C4-2B (cell line): ENCODE data around the gene INO80D.
"Not testable (repeated sequence)": the region's sequence is repeated elsewhere in the genome, so short reads cannot be mapped to it uniquely, and the experiment has no call there.

Source experiments
- H3K27ac ChIP-seq: fragments of 450-650 bp; 2 replicates; pipeline ENCODE4 v1.5.1; 2017
- ZFX ChIP-seq: fragments of 450-650 bp; IDR thresholded peaks from 2 replicates; pipeline ENCODE4 v1.6.1; 2017
- TF ChIP-seq, protein P1 (sequence below): fragments of 450-650 bp; conservative IDR thresholded peaks from 2 replicates; pipeline ENCODE4 v1.5.1; 2017; ENCODE audit warnings: mild to moderate bottlenecking

INO80D gene

DNA sequence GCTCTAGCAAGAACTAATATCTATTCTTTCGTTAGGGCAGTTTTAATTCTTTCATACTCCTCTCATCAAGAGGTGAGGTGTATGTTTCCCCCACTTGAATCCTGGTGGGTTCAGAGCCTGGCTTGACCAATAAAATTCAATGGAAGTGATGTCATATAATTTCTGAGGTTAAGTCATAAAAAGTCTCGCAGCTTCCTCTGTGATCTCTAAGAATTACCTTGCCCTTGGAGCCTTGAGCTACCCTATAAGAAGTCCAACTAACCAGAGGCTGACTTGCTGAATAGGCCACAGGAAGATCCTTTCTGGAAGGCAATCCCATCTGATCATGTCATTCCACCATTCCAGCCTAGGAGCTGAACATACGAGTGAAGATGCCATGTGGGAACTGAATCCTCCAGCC, 26.1 kb upstream of the INO80D start:
- TF ChIP-seq ZFX, result no peak
- TF ChIP-seq, protein P1, sequence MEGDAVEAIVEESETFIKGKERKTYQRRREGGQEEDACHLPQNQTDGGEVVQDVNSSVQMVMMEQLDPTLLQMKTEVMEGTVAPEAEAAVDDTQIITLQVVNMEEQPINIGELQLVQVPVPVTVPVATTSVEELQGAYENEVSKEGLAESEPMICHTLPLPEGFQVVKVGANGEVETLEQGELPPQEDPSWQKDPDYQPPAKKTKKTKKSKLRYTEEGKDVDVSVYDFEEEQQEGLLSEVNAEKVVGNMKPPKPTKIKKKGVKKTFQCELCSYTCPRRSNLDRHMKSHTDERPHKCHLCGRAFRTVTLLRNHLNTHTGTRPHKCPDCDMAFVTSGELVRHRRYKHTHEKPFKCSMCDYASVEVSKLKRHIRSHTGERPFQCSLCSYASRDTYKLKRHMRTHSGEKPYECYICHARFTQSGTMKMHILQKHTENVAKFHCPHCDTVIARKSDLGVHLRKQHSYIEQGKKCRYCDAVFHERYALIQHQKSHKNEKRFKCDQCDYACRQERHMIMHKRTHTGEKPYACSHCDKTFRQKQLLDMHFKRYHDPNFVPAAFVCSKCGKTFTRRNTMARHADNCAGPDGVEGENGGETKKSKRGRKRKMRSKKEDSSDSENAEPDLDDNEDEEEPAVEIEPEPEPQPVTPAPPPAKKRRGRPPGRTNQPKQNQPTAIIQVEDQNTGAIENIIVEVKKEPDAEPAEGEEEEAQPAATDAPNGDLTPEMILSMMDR, result no peak
- no peak overlapping the region for H3K27ac ChIP-seq

DNA sequence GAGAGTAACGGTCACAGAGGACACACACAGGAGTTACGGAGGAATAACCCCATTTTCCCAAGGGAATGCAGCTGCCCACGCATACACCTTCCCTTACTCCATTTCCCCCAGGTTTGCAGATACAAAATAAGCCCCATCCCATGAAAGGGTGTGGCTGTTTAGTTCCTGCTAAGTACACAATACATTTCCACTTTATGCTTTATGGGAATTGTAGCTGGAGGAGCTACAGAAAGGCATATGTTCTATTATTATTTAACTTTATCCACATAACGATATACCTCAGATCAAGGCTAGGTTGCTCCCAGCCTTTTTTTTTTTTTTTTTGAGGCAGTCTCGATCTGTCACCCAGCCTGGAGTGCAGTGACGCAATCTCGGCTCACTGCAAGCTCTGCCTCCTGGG, 22.7 kb upstream of the INO80D start:
- H3K27ac ChIP-seq, result no peak overlapping the region

DNA sequence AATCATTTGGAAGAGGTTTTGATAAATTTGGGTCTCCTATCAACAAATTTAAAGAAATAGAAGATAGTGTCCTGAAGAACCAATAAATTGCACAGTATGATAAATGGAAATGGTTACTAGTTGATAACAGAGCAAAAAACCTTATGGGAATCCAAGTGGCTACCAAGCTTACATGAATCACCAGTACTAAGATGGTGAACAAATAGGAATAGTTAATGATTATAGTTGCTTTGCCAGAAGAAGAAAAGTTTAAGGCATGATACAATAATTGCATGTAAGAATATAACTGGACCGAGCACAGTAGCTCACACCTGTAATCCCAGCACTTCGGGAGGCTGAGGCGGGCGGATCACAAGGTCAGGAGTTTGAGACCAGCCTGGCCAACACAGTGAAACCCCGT, 19.6 kb upstream of the INO80D start:
- no peak overlapping the region for H3K27ac ChIP-seq
- TF ChIP-seq, protein P1, result no peak
- TF ChIP-seq ZFX, result no peak

More for the DNA sequence above, 22.7 kb upstream of the INO80D start:
- TF ChIP-seq, protein P1, result no peak
- TF ChIP-seq ZFX, result no peak

DNA sequence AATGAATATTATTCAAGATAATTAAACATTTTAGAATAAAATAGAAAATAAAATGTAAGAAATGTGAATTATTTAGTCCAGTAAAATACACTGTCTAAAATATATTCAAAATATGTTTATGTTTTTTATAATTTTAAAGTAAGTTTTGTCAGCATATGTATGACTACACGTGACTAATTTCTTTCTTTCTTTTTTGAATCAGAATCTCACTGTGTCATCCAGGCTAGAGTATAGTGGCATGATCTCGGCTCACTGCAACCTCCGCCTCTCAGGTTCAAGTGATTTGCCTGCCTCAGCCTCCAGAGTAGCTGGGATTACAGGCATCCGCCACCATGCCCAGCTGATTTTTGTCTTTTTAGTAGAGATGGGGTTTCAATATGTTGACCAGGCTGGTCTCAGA, 19.1 kb upstream of the INO80D start:
- TF ChIP-seq ZFX, result no peak
- H3K27ac ChIP-seq, result no peak overlapping the region

DNA sequence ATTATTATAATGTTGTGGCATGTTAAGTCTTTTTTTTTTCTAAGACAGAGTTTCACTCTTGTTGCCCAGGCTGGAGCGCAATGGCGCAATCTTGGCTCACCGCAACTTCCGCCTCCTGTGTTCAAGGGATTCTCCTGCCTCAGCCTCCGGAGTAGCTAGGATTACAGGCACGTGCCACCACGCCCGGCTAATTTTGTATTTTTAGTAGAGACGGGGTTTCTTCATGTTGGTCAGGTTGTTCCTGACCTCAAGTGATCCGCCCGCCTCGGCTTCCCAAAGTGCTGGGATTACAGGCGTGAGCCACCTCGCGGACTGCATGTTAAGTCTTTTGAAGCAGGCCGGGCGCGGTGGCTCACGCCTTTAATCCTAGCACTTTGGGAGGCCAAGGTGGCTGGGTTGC, 12.9 kb upstream of the INO80D start:
- H3K27ac ChIP-seq, result not testable (repeated sequence)

DNA sequence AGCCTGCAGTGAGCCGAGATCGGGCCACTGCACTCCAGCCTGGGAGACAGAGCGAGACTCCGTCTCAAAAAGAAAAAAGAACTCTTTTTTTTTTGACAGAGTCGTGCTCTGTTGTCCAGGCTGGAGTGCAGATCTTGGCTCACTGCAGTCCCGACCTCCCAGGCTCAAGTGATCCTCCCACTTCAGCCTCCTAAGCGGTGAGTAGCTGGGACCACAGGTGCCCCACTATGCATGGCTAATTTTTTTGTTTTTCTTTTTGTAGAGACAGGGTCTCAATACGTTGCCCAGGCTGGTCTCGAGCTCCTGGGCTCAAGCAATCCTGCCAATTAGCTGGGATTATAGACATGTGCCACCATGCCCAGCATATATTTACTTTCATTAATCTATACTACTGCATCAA, 12.5 kb upstream of the INO80D start:
- TF ChIP-seq ZFX, result no peak
- TF ChIP-seq, protein P1, result no peak

DNA sequence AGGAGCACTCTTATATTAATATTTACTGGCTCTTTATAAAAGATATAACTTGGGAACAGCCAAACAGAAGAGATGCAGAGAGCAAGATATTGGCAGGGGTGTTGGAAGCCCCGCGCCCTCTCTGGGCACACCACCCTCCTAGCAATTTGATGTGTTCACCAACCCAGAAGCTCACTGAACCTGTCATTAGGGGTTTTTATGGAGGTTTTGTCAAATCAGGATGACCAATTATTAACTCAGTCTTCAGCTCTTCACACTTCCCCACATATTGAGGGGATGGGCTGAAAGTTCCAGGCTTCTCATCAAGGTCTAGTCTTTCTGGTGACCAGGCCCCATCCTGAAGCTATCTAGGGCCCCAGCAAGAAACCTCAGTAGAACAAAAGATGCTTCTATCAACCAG, 10.9 kb upstream of the INO80D start:
- H3K27ac ChIP-seq, result no peak overlapping the region
- TF ChIP-seq, protein P1, result no peak
- TF ChIP-seq ZFX, result no peak

More for the DNA sequence above, 12.5 kb upstream of the INO80D start:
- no peak overlapping the region for H3K27ac ChIP-seq

DNA sequence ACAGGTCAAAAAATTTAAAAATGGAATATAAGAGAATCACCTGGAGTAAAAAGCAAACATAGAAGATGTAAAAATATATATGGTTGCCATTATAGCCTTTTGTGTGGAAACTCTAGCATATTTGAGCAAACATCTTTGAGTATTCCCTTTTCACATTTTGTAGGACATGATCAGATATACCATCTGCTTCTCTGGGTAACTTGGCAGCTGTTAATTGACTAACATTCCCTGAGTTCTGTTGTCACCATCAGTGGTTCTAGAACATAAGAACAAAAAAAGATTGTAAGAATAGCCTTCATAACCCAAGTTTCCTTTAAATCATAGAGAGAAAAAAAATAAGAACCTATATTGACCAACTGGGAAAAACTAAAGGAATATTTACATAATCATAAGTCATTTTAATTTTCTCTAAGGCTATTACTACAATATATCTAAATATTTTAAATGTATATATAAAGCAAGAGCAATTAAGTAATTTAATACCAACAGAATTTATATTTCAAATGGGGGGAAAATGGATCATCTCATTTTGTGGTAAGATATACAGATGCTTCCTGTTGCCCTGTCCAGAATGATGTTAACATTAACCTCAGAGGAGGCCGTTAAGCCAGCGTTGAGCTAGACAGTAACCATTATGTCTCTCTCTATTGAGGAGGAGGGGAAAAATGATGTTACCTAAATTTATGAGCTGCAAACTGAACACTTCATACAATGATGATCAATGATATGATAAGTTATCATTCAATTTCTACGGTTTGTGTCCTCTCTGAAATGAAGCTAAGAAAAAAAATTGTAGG, 9.8 kb upstream of the INO80D start:
- TF ChIP-seq ZFX, result no peak
- TF ChIP-seq, protein P1, result no peak
- H3K27ac ChIP-seq, result no peak overlapping the region
